T-helper 9 cell (primary cell): ENCODE measurements around the gene NRSN2.
A peak's percentile ranks its signal among the peaks of the same experiment; 100 is the strongest.
"Not testable (repeated sequence)": the region's sequence is repeated elsewhere in the genome, so short reads cannot be mapped to it uniquely, and the experiment has no call there.

Experiments used
- DNase-seq: peaks from one replicate; pipeline ENCODE4 v3.0.0-alpha.2; 2020

Gene NRSN2

DNA sequence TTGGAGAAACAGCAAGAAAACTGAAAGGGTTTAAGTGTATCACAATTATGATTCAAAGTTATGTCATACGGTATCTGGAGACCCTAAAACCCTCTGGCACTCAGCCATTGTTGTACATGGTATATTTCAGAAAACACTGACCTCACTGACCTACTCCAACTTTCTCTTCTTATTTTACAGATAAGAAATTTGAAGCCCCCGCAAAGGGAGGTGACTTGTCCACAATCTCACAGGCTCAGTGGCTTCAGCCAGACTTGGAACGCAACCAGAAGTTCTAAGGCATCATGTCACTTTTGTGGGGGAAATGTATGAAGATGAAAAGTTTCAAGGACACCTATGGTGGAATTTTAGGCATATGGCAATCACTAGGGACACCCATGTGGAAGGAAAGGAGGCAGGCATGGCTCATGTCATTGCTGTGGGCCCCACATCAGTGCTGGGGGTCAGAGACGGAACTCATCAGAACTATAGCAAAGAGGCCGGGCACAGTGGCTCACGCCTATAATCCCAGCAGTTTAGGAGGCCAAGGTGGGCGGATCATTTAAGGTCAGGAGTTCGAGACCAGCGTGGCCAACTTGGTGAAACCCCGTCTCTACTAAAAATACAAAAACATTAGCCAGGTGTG is 28.5 kb downstream of the NRSN2 start:
- DNase-seq, result no peak

DNA sequence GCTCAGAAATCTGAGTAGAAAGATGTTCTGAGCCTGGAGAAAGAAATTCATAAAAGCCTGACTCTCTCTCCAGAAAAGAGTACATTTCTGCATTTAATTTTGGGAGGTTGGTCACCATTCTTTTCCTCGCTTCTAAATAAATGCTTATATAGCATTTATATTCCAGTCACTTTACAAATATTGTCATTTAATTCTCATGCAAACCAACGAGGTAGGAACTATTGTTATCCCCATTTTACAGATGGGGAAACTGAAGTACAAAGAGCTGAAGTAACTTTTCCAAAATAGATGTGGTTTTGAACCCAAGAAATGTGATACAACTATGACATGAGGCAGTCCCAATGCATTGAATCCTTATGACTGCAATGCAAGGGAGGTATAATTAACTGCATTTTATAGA is 29.2 kb downstream of the NRSN2 start:
- no peak for DNase-seq

DNA sequence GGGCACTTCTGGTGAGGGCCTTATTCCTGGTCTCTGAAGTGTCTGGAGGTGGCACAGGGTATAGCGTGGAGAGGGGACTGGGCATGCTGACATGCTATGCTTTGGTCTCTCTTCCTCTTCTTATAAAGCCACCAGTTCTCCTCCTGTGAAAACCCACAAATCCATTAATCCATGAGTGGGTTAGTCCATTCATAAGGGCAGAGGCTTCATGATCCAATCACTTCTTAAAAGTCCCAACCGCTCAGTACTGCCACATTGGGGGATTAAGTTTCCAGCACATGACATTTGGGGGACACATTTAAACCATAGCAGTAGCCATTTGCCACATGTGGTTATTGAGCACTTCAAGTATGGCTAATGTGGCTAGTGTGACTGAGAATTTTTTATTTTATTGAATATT is 29.8 kb downstream of the NRSN2 start:
- DNase-seq, result no peak

DNA sequence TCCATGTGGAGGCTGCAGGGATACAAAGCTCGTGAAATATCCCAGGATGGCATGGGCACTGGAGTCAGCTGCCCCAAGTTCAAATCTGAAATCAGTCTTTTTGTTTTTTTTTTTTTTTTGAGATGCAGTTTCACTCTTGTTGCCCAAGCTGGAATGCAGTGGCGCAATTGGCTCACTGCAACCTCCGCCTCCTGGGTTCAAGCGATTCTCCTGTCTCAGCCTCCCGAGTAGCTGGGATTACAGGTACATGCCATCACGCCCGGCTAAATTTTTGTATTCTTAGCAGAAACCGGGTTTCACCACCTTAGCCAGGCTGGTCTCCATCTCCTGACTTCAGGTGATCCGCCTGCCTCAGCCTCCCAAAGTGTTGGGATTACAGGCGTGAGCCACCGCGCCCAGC is 30.7 kb downstream of the NRSN2 start:
- not testable (repeated sequence) for DNase-seq

DNA sequence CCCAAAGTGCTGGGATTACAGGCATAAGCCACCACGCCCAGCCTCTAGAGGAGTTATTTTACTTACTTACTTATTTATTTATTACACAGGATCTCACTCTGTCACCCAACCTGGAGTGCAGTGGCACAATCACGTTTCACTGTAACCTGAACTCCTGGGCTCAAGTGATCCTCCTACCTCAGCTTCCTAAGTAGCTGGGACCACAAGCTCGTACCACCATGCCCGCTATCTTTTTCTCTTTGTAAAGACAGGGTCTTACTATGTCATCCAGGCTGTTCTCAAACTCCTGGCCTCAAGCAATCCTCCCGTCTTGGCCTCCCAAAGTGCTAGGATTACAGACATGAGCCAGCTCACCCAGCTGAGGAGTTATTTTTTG is 32.0 kb downstream of the NRSN2 start:
- DNase-seq, result no peak

DNA sequence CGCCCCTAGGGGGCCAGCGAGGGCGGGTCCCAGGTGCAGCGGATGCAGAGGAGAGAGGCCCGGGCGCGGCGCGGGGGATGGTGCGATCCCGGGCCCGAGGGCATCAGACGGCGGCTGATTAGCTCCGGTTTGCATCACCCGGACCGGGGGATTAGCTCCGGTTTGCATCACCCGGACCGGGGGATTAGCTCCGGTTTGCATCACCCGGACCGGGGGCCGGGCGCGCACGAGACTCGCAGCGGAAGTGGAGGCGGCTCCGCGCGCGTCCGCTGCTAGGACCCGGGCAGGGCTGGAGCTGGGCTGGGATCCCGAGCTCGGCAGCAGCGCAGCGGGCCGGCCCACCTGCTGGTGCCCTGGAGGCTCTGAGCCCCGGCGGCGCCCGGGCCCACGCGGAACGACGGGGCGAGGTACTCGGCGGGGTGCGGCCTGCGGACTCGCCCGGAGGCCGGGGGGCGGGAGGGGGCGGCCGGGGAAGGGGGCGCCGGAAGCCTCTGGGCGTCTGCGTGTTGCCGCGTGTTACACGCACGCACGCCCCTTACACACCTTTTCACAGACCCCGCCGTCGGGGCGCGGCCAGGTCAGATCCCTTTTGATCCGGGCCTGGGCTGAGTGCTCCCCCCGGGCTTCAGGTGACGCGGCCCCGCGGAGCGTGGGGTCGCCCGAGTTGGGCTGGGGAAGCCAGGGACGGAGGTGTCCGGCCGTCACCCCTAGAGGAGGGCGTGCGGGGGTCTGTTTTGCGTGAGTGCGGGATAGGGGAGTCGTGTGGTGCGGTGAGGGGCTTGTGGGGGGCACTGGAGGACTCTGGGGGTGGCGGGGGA is 34.1 kb downstream of the NRSN2 start:
- peak; percentile 18 for DNase-seq

DNA sequence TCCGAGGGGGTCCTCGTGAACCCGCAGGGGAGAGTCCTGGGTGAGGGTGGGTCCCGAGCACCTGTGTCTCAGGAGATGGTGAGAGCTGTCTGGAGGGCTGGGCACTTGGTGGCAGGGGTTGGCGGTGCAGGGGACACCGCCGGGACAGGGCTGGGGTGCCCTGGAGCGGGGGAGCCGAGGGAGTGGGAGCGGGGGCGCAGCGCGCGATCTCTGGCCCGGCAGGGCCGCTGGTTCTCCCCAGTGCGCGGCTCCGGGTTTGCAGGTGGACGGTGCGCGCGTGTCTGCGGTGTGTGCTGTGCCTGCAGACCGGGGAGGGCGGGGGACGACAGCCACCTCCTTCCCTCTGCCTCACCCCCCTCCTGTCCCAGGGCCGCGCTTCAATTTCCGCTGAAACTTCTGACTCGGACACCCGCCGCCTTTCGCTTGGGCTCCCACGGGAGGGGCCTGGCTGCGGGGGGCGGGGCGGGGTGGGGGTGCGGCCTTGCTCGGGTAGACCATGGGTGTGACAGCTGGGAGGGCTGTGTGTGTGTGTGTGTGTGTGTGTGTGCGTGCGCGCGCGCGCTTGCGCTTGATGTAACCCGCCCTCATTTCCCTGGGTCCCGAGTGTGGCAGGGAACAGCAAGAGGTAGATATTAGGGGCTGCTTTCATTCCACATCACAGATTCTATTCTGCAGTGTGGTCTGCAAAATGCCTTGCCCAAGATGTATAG is 34.8 kb downstream of the NRSN2 start:
- peak; percentile 45 for DNase-seq

DNA sequence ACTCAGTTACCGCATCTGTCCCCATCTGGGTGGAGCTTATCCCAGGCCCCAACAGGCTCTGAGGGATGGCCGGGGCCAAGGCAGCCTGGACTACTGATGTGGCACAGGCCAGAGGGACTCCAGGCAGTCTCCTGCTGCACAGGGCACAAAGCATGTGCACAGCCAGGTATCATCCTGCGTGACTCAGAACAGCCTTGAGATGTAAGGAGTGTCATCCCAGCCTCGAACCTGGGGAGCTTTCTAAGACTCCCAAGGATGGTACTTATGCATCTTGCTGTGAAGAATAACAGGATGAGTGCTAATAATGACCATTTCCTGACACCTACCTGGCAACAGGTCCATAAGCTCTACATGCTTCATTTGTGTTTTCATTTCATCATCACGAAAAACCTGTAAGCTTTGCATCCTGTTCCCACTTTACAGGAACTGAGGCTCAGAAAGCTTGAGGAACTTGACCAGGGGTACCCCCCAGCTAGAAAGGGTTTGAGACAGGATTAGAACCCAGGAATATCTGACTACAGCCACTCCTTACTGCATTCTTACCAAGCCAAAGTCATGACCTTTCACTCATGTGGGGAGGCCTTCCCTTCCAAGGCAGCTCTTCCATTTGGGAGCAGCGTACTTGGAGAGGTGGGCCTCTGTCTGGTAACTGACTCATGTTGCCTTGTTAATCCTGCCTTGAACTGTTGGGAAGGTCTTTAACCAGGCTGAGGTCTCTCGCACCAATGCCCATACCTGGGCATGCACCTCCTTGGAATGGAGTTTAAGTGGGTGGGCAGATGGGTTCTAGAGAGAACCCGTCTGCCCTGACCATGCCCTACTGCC is 35.6 kb downstream of the NRSN2 start:
- DNase-seq, result no peak

DNA sequence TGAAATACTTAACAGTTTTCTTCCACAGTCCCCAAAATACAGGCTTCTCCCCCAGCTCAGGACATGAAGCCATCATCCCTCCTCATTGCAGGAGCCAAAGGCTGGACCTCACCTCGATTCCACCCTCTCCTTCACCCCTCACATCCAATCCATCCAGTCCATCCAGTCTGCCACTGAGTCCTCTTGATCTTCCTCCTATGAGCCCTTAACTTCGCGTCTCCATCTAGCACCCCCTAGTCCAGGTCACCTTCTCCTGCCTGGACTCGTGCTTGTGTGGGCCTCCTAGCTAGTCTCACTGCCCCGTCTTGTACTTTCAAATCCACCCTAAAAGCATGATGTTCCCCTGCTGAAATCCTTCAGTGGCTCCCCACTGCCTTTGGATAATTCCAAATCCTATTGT is 37.0 kb downstream of the NRSN2 start:
- no peak for DNase-seq

DNA sequence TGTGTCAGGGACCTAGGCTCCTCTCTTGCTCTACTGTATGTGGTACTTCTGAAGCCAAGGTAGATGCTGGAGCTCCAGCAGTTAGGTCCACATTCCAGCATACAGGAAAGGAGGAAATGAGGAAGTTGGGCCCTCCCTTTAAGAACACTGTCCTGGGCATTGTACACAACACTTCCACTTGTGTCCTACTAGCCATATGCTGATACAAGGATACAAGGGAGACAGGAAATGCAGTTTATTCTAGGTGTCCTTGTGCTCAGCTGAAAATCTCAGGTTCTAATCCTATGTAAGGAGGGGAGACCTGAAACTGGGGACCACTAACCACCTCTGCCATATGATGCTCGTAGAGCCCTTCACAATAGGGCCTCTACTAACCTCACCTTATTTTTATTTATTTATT is 37.8 kb downstream of the NRSN2 start:
- DNase-seq, result no peak

DNA sequence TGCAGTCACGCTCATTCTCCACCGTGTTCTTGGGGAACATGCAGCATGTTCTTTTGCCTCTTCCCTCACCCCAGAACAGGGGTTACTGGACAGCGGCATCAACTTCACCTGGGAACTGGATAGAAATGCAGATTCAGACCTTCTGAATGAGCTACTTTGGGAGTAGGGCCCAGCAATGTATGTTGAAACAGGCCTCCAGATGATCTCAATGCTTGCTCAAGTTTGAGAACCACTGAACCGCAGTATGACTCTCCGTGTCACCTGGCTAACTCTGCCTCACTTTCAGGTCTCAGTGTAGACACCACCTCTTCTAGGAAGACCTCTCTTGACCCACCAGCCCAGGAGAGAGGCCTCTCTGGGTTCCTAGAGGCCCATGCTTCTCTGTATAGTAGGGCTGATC is 38.5 kb downstream of the NRSN2 start:
- no peak for DNase-seq

DNA sequence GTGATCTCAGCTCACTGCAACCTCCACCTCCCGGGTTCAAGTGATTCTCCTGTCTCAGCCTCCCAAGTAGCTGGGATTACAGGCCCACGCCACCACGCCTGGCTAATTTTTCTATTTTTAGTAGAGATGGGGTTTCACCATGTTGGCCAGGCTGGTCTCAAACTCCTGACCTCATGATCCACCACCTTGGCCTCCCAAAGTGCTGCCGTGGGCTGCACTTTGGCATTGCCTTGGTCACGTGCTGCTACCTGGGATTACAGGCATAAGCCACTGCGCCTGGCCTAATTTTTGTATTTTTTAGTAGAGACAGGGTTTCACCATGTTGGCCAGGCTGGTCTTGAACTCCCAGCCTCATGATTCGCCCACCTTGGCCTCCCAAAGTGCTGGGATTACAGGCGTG is 39.7 kb downstream of the NRSN2 start:
- not testable (repeated sequence) for DNase-seq

DNA sequence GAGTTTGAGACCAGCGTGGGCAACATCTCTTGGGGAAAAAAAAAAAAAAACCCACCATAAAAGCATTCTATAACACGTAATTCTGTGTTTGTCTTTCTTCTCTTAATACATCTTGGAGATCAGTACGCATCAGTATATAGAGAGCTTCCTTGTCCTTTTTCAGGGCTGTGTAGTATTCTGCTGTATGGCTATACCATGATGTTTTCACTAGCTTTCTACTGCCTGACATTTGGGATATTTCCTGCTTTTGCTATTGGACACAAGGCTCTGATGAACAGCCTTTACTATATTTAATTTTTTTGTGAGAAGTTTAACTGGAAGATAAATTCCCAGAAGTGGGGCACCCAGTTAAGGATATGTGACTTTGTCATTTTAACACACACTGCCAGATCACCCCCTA is 40.6 kb downstream of the NRSN2 start:
- DNase-seq, result no peak

DNA sequence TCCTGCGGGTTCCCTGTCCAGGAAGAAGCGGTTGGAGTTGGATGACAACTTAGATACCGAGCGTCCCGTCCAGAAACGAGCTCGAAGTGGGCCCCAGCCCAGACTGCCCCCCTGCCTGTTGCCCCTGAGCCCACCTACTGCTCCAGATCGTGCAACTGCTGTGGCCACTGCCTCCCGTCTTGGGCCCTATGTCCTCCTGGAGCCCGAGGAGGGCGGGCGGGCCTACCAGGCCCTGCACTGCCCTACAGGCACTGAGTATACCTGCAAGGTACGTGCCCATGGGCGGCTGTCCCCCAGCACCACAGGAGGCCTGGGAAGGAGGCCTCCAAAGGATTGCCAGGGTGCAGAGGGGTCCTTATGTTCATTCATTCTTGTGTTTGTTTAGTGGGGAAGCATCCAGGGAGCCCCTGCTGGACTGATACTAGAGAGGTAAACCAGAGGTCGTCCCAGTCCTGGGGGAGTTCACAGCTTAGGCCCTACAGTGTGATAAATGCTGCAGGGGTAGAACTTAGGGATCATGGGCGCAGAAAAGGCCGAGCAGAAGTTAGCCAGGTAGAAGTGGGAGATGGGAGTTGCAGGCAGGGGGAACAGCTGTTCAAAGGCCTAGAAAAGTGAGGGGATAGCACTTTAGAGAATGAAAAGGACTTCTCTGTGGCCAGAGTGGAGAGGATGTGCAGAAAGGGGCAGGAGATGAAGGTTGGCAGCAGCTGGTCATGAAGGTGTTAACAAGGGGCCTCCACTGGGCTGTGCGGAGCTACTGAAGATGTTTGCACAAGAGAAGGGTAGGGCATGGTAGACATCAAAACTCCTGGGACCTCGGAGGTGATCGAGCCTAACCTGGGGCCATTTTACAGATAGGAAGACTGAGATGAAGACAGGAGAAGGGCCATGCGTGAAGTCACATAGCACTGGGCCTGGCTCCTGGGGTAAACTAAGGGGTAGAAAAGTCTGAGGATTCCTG is 41.4 kb downstream of the NRSN2 start:
- DNase-seq, result no peak

DNA sequence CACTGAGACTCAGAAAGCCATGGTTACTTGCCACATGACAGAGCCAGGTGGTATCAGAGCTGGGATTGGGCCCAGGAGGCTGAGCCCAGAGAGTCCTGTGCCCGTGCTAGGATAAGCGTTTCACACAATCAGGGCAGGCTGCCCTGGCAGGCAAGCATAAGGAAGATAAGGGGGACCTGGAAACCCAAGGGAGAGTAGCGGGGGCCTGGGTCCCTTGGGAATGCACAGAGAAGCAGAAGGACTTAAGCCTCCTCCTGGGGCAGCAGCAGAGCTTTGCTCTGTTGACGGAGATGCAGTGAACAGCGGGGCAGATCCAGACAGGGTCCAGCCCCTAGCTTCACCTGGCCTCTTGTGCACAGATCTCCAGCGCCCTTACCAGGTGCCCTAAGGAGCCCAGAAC is 42.3 kb downstream of the NRSN2 start:
- DNase-seq, result no peak

DNA sequence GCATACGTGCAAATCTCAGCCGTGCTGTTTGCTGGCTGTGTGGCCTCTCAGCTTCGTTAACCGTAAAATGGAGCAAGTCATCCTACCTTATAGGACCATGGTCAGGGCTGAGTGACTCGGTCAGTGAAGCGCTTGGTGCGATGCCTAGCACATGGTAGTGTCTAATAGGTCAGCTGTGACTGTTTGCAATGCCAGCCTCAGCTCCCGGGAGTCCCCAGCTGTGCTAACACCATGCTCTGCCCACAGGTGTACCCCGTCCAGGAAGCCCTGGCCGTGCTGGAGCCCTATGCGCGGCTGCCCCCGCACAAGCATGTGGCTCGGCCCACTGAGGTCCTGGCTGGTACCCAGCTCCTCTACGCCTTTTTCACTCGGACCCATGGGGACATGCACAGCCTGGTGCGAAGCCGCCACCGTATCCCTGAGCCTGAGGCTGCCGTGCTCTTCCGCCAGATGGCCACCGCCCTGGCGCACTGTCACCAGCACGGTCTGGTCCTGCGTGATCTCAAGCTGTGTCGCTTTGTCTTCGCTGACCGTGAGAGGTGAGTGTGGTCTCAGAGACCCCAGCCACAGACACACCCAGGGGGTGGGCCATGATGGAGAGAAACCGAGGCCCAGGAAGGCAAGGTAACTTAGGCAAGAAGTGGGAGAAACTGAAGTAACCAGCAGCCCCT is 44.3 kb downstream of the NRSN2 start:
- DNase-seq, result no peak

DNA sequence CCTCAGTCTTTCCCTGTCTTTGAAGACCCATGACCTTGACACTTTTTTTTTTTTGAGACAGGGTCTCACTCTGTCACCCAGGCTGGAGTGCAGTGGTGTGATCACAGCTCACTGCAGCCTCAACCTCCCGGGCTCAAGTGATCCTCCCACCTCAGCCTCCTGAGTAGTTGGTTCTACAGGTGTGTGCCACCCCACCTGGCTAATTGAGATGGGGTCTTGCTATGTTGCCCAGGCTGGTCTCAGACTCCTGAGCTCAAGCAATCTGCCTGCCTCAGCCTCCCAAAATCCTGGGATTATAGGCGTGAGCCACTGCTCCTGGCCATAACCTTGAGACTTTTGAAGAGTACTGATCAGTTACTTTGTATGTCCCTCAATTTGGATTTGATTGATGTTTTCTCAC is 46.4 kb downstream of the NRSN2 start:
- DNase-seq, result not testable (repeated sequence)

DNA sequence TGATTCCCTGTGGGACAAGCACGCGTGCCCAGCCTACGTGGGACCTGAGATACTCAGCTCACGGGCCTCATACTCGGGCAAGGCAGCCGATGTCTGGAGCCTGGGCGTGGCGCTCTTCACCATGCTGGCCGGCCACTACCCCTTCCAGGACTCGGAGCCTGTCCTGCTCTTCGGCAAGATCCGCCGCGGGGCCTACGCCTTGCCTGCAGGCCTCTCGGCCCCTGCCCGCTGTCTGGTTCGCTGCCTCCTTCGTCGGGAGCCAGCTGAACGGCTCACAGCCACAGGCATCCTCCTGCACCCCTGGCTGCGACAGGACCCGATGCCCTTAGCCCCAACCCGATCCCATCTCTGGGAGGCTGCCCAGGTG is 49.3 kb downstream of the NRSN2 start:
- no peak for DNase-seq

DNA sequence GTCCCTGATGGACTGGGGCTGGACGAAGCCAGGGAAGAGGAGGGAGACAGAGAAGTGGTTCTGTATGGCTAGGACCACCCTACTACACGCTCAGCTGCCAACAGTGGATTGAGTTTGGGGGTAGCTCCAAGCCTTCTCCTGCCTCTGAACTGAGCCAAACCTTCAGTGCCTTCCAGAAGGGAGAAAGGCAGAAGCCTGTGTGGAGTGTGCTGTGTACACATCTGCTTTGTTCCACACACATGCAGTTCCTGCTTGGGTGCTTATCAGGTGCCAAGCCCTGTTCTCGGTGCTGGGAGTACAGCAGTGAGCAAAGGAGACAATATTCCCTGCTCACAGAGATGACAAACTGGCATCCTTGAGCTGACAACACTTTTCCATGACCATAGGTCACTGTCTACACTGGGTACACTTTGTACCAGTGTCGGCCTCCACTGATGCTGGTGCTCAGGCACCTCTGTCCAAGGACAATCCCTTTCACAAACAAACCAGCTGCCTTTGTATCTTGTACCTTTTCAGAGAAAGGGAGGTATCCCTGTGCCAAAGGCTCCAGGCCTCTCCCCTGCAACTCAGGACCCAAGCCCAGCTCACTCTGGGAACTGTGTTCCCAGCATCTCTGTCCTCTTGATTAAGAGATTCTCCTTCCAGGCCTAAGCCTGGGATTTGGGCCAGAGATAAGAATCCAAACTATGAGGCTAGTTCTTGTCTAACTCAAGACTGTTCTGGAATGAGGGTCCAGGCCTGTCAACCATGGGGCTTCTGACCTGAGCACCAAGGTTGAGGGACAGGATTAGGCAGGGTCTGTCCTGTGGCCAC is 49.9 kb downstream of the NRSN2 start:
- DNase-seq, result no peak

DNA sequence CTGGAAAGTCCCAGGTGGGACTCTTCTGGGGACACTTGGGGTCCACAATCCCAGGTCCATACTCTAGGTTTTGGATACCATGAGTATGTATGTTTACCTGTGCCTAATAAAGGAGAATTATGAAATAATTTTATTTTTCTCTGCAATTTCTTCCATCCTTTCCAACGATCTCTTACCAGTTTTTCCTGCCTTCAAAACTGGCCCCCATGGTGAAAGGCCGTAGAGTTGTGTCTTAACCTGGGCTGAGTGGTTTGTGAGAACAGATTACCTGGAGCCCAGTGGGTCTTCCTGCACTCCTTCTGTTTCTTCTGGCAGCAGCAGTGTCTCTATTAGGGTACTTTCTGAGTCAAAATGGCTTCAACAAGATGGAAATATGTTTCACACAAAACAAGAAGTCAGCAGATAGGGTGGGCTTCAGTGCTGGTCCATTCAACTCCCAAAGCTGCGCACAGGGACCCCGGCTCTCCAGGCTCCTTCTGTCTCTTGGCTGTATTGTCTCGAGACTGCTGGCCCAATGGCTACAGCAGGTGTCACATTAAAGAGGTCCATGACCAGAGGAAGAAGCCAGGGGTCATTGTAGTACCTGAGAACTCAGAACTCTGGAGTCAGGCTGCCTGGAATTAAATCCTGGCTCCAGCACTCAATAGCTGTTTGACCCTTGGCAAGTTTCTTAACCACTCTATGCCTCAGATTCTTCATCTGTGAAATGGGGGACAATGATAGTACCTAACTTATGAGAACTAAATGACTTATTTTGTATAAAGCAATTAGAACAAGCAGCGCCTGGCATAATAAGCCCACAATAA is 50.7 kb downstream of the NRSN2 start:
- DNase-seq, result no peak
